Endothelial cell of umbilical vein (primary cell): ENCODE measurements around the gene CPNE9. TPM values are rescaled to one million over a fixed set of nuclear protein-coding genes. Genes with fewer than 3 reads are reported as not detected.
A peak's percentile ranks its signal among the peaks of the same experiment; 100 is the strongest.

Experiments
- BruUV-seq: library from RNA; stranded (reverse); fragments of 400-500 nt; replicated peaks from 2 replicates; lab custom pipeline; 2021; lab: Mats Ljungman, UMichigan
- CTCF ChIA-PET: fragments of 300-600, 350-600 bp; sonication (Branson Sonifier 250); formaldehyde crosslinking; loops from one replicate; lab custom pipeline; 2021; ENCODE audit warnings: antibody characterized with exemption, inconsistent platforms; lab: Charles Lee
- POLR2A ChIA-PET: fragments of 300-600, 350-600 bp; sonication (Branson Sonifier 250); formaldehyde crosslinking; loops from one replicate; lab custom pipeline; 2021; ENCODE audit warnings: antibody characterized with exemption, inconsistent platforms; lab: Charles Lee
- DNase-seq: peaks from one replicate; pipeline ENCODE4 v3.0.0-alpha.2; 2011; ENCODE audit warnings: low read depth, low spot score
- FAIRE-seq: peaks from 2 replicates; lab custom pipeline; 2011; peaks lifted over from hg19 to GRCh38; lab: Jason Lieb, UNC
- H2AFZ ChIP-seq: 2 replicates; pipeline ENCODE4 v1.6.0; 2012; ENCODE audit warnings: low read depth, low read length, control low read depth, inconsistent platforms
- H3K27ac ChIP-seq: 2 replicates; pipeline ENCODE4 v1.5.1; 2011; ENCODE audit warnings: low read depth, mild to moderate bottlenecking, control low read depth, low read length, moderate library complexity; ENCODE audit not compliant: insufficient read depth
- H3K27me3 ChIP-seq, 2 experiments: 2 replicates each; pipeline versions ENCODE4 v1.6.0 to v1.6.1; 2011; ENCODE audit warnings: low read length in 2 of 2, mixed read lengths in 1 of 2; ENCODE audit not compliant: control insufficient read depth in 2 of 2, insufficient read depth in 2 of 2
- H3K36me3 ChIP-seq, 2 experiments: 2 replicates in 1 of 2; 3 replicates in 1 of 2; pipeline ENCODE4 v1.5.1; 2011; ENCODE audit warnings: low read length in 2 of 2, mild to moderate bottlenecking in 1 of 2, moderate library complexity in 1 of 2; ENCODE audit not compliant: control insufficient read depth in 2 of 2, insufficient read depth in 2 of 2; ENCODE audit errors: extremely low read depth in 1 of 2
- H3K4me1 ChIP-seq: 3 replicates; pipeline ENCODE4 v1.5.1; 2011; ENCODE audit warnings: mild to moderate bottlenecking, low read length; ENCODE audit not compliant: control insufficient read depth, insufficient read depth; ENCODE audit errors: extremely low read depth
- H3K4me2 ChIP-seq: 2 replicates; pipeline ENCODE4 v1.6.1; 2011; ENCODE audit warnings: low read length, control low read depth, mixed read lengths; ENCODE audit not compliant: insufficient read depth
- H3K4me3 ChIP-seq, 3 experiments: fragments of 200-600 bp in 1 of 3; sonication (generic), shearing (Covaris generic) in 1 of 3; replicated peaks in 1 of 3; 2 replicates each; pipeline ENCODE4 v1.5.1; 2011 to 2016; ENCODE audit warnings: control low read depth in 3 of 3, low read length in 3 of 3, mild to moderate bottlenecking in 2 of 3, inconsistent platforms in 1 of 3, low read depth in 1 of 3, moderate library complexity in 1 of 3; ENCODE audit not compliant: insufficient read depth in 1 of 3
- H3K79me2 ChIP-seq: 2 replicates; pipeline ENCODE4 v1.6.0; 2012; ENCODE audit warnings: low read length, inconsistent platforms; ENCODE audit not compliant: control insufficient read depth, insufficient read depth
- H3K9ac ChIP-seq: replicated peaks from 2 replicates; pipeline ENCODE3; 2011; ENCODE audit warnings: low read length, control low read depth; ENCODE audit not compliant: insufficient read depth; ENCODE audit errors: extremely low read depth
- H3K9me1 ChIP-seq: replicated peaks from 3 replicates; pipeline ENCODE4 v1.6.0; 2011; ENCODE audit warnings: mild to moderate bottlenecking, low read length; ENCODE audit not compliant: control insufficient read depth, insufficient read depth; ENCODE audit errors: extremely low read depth
- H3K9me3 ChIP-seq: replicated peaks from 2 replicates; pipeline ENCODE4 v1.5.1; 2012; ENCODE audit warnings: low read length, inconsistent platforms; ENCODE audit not compliant: control insufficient read depth, insufficient read depth
- H4K20me1 ChIP-seq: replicated peaks from 2 replicates; pipeline ENCODE3; 2011; ENCODE audit warnings: mild to moderate bottlenecking, low read length; ENCODE audit not compliant: control insufficient read depth, insufficient read depth; ENCODE audit errors: extremely low read depth
- CTCF ChIP-seq, 2 donors: IDR thresholded peaks; 1 replicate in 1 of 2; 2 replicates in 1 of 2; pipeline ENCODE4 v1.5.1; 2011; ENCODE audit warnings: low read length in 2 of 2, mild to moderate bottlenecking in 2 of 2, moderate library complexity in 2 of 2, control low read depth in 1 of 2, inconsistent platforms in 1 of 2, low read depth in 1 of 2; ENCODE audit not compliant: insufficient read depth in 1 of 2; ENCODE audit errors: extremely low read depth in 1 of 2
- dilution Hi-C: fragments of 300-500 bp; cut with MboI; formaldehyde crosslinking; loops from one replicate; pipeline ENCODE4 v1.15.0; 2019; ENCODE audit warnings: low sequenced_read_pairs; ENCODE audit not compliant: extremely low pct_ligation_motif_present
- intact Hi-C: fragments of 100-400 bp; cut with micrococcal nuclease; formaldehyde crosslinking; loops from one replicate; pipeline ENCODE4 v1.10.0; 2022
- polyA plus RNA-seq, 4 experiments: library from polyadenylated mRNA; depleted of rRNA in 3 of 4; stranded (reverse) in 3 of 4; unstranded in 1 of 4; fragments of >200 nt; gene quantifications; 2 replicates each; pipeline versions ENCODE4 v1.2.1 to v1.2.3, GENCODE V29; 2011 to 2012; ENCODE audit warnings: missing spikeins in 1 of 4
- total RNA-seq: library from RNA; stranded (reverse); gene quantifications from 2 replicates; pipeline ENCODE4 v1.2.3, GENCODE V29; 2021
- TF ChIP-seq, protein P1 (sequence below): IDR thresholded peaks from 2 replicates; pipeline ENCODE4 v1.6.1; 2011; ENCODE audit not compliant: insufficient read depth, insufficient read length

The CPNE9 gene
- total and polyA plus RNA-seq, 2 donors (not counting 3 experiments of a cell fraction or from before 2014, with no cell fraction given), result not detected

DNA sequence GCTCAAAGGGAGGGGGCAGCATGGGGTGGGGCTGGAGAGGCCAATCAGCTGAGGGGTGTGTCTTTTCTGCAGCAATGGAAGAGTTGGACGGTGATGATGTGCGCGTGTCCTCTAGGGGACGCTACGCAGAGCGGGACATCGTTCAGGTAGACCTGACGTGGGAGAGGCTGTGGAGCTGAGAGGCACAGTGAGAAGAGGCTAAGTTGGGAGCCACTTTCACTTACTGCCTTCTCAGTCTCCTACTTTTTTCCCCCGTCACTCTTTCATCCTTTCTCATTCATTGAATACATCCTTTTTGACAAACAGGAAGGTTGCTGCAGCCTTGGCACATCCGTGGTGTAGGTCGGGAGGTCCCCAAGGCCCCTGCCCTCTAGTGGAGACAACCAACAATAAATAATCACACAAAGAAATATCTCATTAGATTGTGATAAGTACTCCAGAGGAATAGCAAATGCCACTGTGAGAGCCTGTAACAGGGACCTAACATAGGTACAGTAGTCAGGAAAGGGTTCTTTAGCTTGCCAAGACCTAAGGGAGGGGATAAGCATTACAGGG lies 23.5 kb downstream of the CPNE9 start:
- POLR2A ChIA-PET, result no interaction called here
- BruUV-seq, result no TSS peak
- dilution Hi-C loops, result no loop called here

More for the DNA sequence above, 23.5 kb downstream of the CPNE9 start:
- intact Hi-C loops, result loop anchor here (5.0 kb wide), 1 partner anchor 375 kb away; no protein-coding TSS in a partner anchor
- no peak overlapping the region for H3K4me3 ChIP-seq
- no peaks in the 10 kb centered on the region for H3K9me3 ChIP-seq
- H3K4me1 ChIP-seq, result peaks cover 5% of the 10 kb centered on the region
- CTCF ChIA-PET, result interaction anchor here (0.7 to 2.8 kb wide), 5 partner anchors 12 to 374 kb away, joined by 3 to 15 read pairs (median 3); partner anchors contain the start of gene OGG1
- H2AFZ ChIP-seq, result no peak overlapping the region
- H3K36me3 ChIP-seq, result no peaks in the 10 kb centered on the region
- no peaks in the 10 kb centered on the region for H3K9me1 ChIP-seq
- peak in 1 of 2 donors; percentile 22 for TF ChIP-seq CTCF (IDR thresholded peaks at IDR 0.05; ENCODE audit: extremely low read depth in 1 of 2, insufficient read depth in 1 of 2, low read depth in 1 of 2, low read length in 2 of 2)
- TF ChIP-seq, protein P1, sequence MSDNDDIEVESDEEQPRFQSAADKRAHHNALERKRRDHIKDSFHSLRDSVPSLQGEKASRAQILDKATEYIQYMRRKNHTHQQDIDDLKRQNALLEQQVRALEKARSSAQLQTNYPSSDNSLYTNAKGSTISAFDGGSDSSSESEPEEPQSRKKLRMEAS, result no peak
- H3K79me2 ChIP-seq, result peaks cover 5% of the 10 kb centered on the region
- H3K4me2 ChIP-seq, result no peak overlapping the region
- DNase-seq, result no peak
- no peak overlapping the region for H3K27ac ChIP-seq
- no peak for FAIRE-seq
- no peak overlapping the region for H3K9ac ChIP-seq
- peaks cover 0 to 2% of the 10 kb centered on the region in 2 experiments for H3K27me3 ChIP-seq
- no peaks in the 10 kb centered on the region for H4K20me1 ChIP-seq
